ENCODE data around the gene ADAMTS17.

The ADAMTS17 gene

GRCh38 chr15:100107151-100107550 lies 234.6 kb downstream of the ADAMTS17 start:
- Histone ChIP-seq H3K9me3 (ENCODE audit: insufficient read depth, low read depth, low read length) (peaks cover 4% of the 10 kb centered on the region), H3K79me1 (ENCODE audit: low read length) (no peaks in the 10 kb centered on the region), H4K8ac (ENCODE audit: low read depth, low read length) (no peak overlapping the region), H4K91ac (ENCODE audit: low read depth, low read length) (no peak overlapping the region), H2BK12ac (ENCODE audit: low read length) (no peak overlapping the region), H3K14ac (ENCODE audit: low read length) (no peak overlapping the region), H3K4me2 (ENCODE audit: low read length) (no peak overlapping the region), H3K36me3 (ENCODE audit: control insufficient read depth in 1 of 2, insufficient read depth in 2 of 2, low read length in 2 of 2) (no peaks in the 10 kb centered on the region), H3K4me1 (ENCODE audit: control insufficient read depth in 1 of 2, insufficient read depth in 2 of 2, low read length in 2 of 2) (peaks cover 0 to 6% of the 10 kb centered on the region in 2 experiments), H2AK5ac (ENCODE audit: low read length) (no peak overlapping the region), H3K4me3 (ENCODE audit: low read depth, low read length) (no peak overlapping the region), H3K79me2 (ENCODE audit: control insufficient read depth, insufficient read depth, low read length, poor library complexity) (no peaks in the 10 kb centered on the region), H2AFZ (ENCODE audit: insufficient read depth, low read length, poor library complexity) (no peak overlapping the region), H4K12ac (ENCODE audit: low read depth, low read length) (no peak overlapping the region), H2BK5ac (ENCODE audit: low read depth, low read length, poor library complexity) (no peak overlapping the region), H2BK120ac (ENCODE audit: insufficient read depth, low read length, poor library complexity) (no peak overlapping the region), H3K9ac (ENCODE audit: low read length) (no peak overlapping the region), H3K27ac (ENCODE audit: low read depth, low read length) (no peak overlapping the region), H3K23ac (ENCODE audit: low read length) (no peak overlapping the region), H3K18ac (ENCODE audit: low read length) (no peak overlapping the region), H3K27me3 (ENCODE audit: insufficient read depth, low read length) (no peaks in the 10 kb centered on the region), H3K4ac (ENCODE audit: low read depth, low read length) (no peak overlapping the region)
- WGBS (ENCODE audit: extremely low coverage, insufficient coverage, insufficient read length) = no CpG with 5 or more reads among the region's 8 CpGs
- DNase-seq = no peak

GRCh38 chr15:100106732-100107131 lies 235.0 kb downstream of the ADAMTS17 start:
- Histone ChIP-seq H3K9ac (ENCODE audit: low read length) (no peak overlapping the region), H3K18ac (ENCODE audit: low read length) (no peak overlapping the region), H2BK5ac (ENCODE audit: low read depth, low read length, poor library complexity) (no peak overlapping the region), H2AFZ (ENCODE audit: insufficient read depth, low read length, poor library complexity) (no peak overlapping the region), H3K27ac (ENCODE audit: low read depth, low read length) (no peak overlapping the region), H3K79me1 (ENCODE audit: low read length) (no peaks in the 10 kb centered on the region), H3K4me2 (ENCODE audit: low read length) (no peak overlapping the region), H4K12ac (ENCODE audit: low read depth, low read length) (no peak overlapping the region), H3K14ac (ENCODE audit: low read length) (no peak overlapping the region), H3K36me3 (ENCODE audit: control insufficient read depth in 1 of 2, insufficient read depth in 2 of 2, low read length in 2 of 2) (no peaks in the 10 kb centered on the region), H3K4me3 (ENCODE audit: low read depth, low read length) (no peak overlapping the region), H2BK120ac (ENCODE audit: insufficient read depth, low read length, poor library complexity) (no peak overlapping the region), H4K91ac (ENCODE audit: low read depth, low read length) (no peak overlapping the region), H2AK5ac (ENCODE audit: low read length) (no peak overlapping the region), H3K4me1 (ENCODE audit: control insufficient read depth in 1 of 2, insufficient read depth in 2 of 2, low read length in 2 of 2) (peaks cover 0 to 6% of the 10 kb centered on the region in 2 experiments), H2BK12ac (ENCODE audit: low read length) (no peak overlapping the region), H4K8ac (ENCODE audit: low read depth, low read length) (no peak overlapping the region), H3K27me3 (ENCODE audit: insufficient read depth, low read length) (no peaks in the 10 kb centered on the region), H3K4ac (ENCODE audit: low read depth, low read length) (no peak overlapping the region), H3K9me3 (ENCODE audit: insufficient read depth, low read depth, low read length) (peaks cover 4% of the 10 kb centered on the region), H3K79me2 (ENCODE audit: control insufficient read depth, insufficient read depth, low read length, poor library complexity) (no peaks in the 10 kb centered on the region), H3K23ac (ENCODE audit: low read length) (no peak overlapping the region)
- WGBS (ENCODE audit: extremely low coverage, insufficient coverage, insufficient read length) = no CpG with 5 or more reads among the region's 8 CpGs
- no peak for DNase-seq

GRCh38 chr15:100105101-100105500 lies 236.7 kb downstream of the ADAMTS17 start:
- no CpG with 5 or more reads among the region's 6 CpGs for WGBS (ENCODE audit: extremely low coverage, insufficient coverage, insufficient read length)
- Histone ChIP-seq H4K12ac (ENCODE audit: low read depth, low read length) (no peak overlapping the region), H3K23ac (ENCODE audit: low read length) (no peak overlapping the region), H2BK120ac (ENCODE audit: insufficient read depth, low read length, poor library complexity) (no peak overlapping the region), H3K27ac (ENCODE audit: low read depth, low read length) (no peak overlapping the region), H4K8ac (ENCODE audit: low read depth, low read length) (no peak overlapping the region), H3K4me2 (ENCODE audit: low read length) (no peak overlapping the region), H3K27me3 (ENCODE audit: insufficient read depth, low read length) (no peaks in the 10 kb centered on the region), H3K36me3 (ENCODE audit: control insufficient read depth in 1 of 2, insufficient read depth in 2 of 2, low read length in 2 of 2) (no peaks in the 10 kb centered on the region), H3K4me1 (ENCODE audit: control insufficient read depth in 1 of 2, insufficient read depth in 2 of 2, low read length in 2 of 2) (no peaks in the 10 kb centered on the region), H3K79me1 (ENCODE audit: low read length) (no peaks in the 10 kb centered on the region), H2AFZ (ENCODE audit: insufficient read depth, low read length, poor library complexity) (no peak overlapping the region), H3K4me3 (ENCODE audit: low read depth, low read length) (no peak overlapping the region), H2AK5ac (ENCODE audit: low read length) (no peak overlapping the region), H3K9ac (ENCODE audit: low read length) (no peak overlapping the region), H3K4ac (ENCODE audit: low read depth, low read length) (no peak overlapping the region), H2BK5ac (ENCODE audit: low read depth, low read length, poor library complexity) (no peak overlapping the region), H2BK12ac (ENCODE audit: low read length) (no peak overlapping the region), H4K91ac (ENCODE audit: low read depth, low read length) (no peak overlapping the region), H3K79me2 (ENCODE audit: control insufficient read depth, insufficient read depth, low read length, poor library complexity) (no peaks in the 10 kb centered on the region), H3K14ac (ENCODE audit: low read length) (no peak overlapping the region), H3K18ac (ENCODE audit: low read length) (no peak overlapping the region), H3K9me3 (ENCODE audit: insufficient read depth, low read depth, low read length) (peaks cover 6% of the 10 kb centered on the region)
- no peak for DNase-seq

- no peaks in the 10 kb centered on the region for H3K79me2 ChIP-seq (ENCODE audit: control insufficient read depth, insufficient read depth, low read length, poor library complexity)
- H3K27ac ChIP-seq (ENCODE audit: low read depth, low read length) = no peak overlapping the region
- no peaks in the 10 kb centered on the region for H3K36me3 ChIP-seq (ENCODE audit: control insufficient read depth in 1 of 2, insufficient read depth in 2 of 2, low read length in 2 of 2)
- no peak overlapping the region for H3K4ac ChIP-seq (ENCODE audit: low read depth, low read length)
- no CpG with 5 or more reads among the region's 3 CpGs for WGBS (ENCODE audit: extremely low coverage, insufficient coverage, insufficient read length)
- H3K79me1 ChIP-seq (ENCODE audit: low read length) = no peaks in the 10 kb centered on the region
- H4K8ac ChIP-seq (ENCODE audit: low read depth, low read length) = no peak overlapping the region
- no peaks in the 10 kb centered on the region for H3K27me3 ChIP-seq (ENCODE audit: insufficient read depth, low read length)
- H2BK12ac ChIP-seq (ENCODE audit: low read length) = no peak overlapping the region
- peaks cover 9% of the 10 kb centered on the region for H3K9me3 ChIP-seq (ENCODE audit: insufficient read depth, low read depth, low read length)
- H2AFZ ChIP-seq (ENCODE audit: insufficient read depth, low read length, poor library complexity) = no peak overlapping the region
- no peaks in the 10 kb centered on the region for H3K4me1 ChIP-seq (ENCODE audit: control insufficient read depth in 1 of 2, insufficient read depth in 2 of 2, low read length in 2 of 2)
- no peak overlapping the region for H3K18ac ChIP-seq (ENCODE audit: low read length)
- DNase-seq = no peak
- H4K91ac ChIP-seq (ENCODE audit: low read depth, low read length) = no peak overlapping the region
- H4K12ac ChIP-seq (ENCODE audit: low read depth, low read length) = no peak overlapping the region
- H2AK5ac ChIP-seq (ENCODE audit: low read length) = no peak overlapping the region
- no peak overlapping the region for H3K4me3 ChIP-seq (ENCODE audit: low read depth, low read length)
- no peak overlapping the region for H3K4me2 ChIP-seq (ENCODE audit: low read length)
- no peak overlapping the region for H3K14ac ChIP-seq (ENCODE audit: low read length)
- no peak overlapping the region for H3K23ac ChIP-seq (ENCODE audit: low read length)
- H2BK5ac ChIP-seq (ENCODE audit: low read depth, low read length, poor library complexity) = no peak overlapping the region
- no peak overlapping the region for H2BK120ac ChIP-seq (ENCODE audit: insufficient read depth, low read length, poor library complexity)
- no peak overlapping the region for H3K9ac ChIP-seq (ENCODE audit: low read length)
These were observed 237.5 kb downstream of the ADAMTS17 start for GRCh38 chr15:100104245-100104644.
